PFSK-1 (cell line): Measurements from ENCODE around the gene FSTL4.

ENCODE experiments used
- FOXP2 ChIP-seq: optimal IDR thresholded peaks from 2 replicates; pipeline ENCODE3; 2011; ENCODE audit warnings: borderline replicate concordance, control low read depth, inconsistent platforms; ENCODE audit not compliant: insufficient read depth; ENCODE audit errors: extremely low read length, extremely low read depth
- POLR2AphosphoS5 ChIP-seq: IDR thresholded peaks from 2 replicates; pipeline ENCODE4 v1.6.1; 2012; ENCODE audit warnings: low read depth, mild to moderate bottlenecking, control low read depth, low read length, moderate library complexity
- SIN3A ChIP-seq: IDR thresholded peaks from 2 replicates; pipeline ENCODE4 v1.6.1; 2012; ENCODE audit warnings: mild to moderate bottlenecking, low read length, moderate library complexity, borderline replicate concordance; ENCODE audit not compliant: insufficient read depth
- TAF1 ChIP-seq: IDR thresholded peaks from 2 replicates; pipeline ENCODE4 v1.6.1; 2012; ENCODE audit warnings: low read length, control low read depth, borderline replicate concordance; ENCODE audit not compliant: insufficient read depth
- TF ChIP-seq, protein P1 (sequence below), 2 experiments: IDR thresholded peaks; 2 replicates each; pipeline versions ENCODE4 v1.6.1 to v1.8.0; 2011 to 2012; ENCODE audit warnings: low read depth in 2 of 2, low read length in 2 of 2, control low read depth in 1 of 2, inconsistent platforms in 1 of 2, mild to moderate bottlenecking in 1 of 2, moderate library complexity in 1 of 2; ENCODE audit not compliant: insufficient read depth in 1 of 2

DNA sequence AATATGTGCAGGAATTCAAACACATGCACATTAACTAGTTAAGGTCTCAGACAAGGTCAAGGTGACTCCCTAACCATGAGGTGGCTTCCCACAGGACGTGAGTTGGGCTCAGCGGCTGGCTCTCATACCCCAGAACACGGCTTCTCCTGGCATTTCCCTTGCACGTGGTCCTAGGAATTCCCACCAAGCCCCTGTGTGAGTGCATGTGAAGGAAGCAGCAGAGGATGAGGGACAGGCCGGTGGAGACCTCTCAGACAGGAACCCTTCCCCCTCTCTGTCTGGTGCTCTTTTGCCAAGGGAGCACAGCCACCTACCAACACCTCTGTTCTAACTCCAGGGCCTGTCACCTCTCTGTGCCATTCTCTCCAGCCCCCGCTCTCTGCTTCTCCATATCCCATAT is 271.0 kb downstream of the FSTL4 start:
- TF ChIP-seq TAF1 = no peak
- no peak for TF ChIP-seq POLR2AphosphoS5
- TF ChIP-seq FOXP2 = no peak
- TF ChIP-seq SIN3A = no peak
- TF ChIP-seq, protein P1, sequence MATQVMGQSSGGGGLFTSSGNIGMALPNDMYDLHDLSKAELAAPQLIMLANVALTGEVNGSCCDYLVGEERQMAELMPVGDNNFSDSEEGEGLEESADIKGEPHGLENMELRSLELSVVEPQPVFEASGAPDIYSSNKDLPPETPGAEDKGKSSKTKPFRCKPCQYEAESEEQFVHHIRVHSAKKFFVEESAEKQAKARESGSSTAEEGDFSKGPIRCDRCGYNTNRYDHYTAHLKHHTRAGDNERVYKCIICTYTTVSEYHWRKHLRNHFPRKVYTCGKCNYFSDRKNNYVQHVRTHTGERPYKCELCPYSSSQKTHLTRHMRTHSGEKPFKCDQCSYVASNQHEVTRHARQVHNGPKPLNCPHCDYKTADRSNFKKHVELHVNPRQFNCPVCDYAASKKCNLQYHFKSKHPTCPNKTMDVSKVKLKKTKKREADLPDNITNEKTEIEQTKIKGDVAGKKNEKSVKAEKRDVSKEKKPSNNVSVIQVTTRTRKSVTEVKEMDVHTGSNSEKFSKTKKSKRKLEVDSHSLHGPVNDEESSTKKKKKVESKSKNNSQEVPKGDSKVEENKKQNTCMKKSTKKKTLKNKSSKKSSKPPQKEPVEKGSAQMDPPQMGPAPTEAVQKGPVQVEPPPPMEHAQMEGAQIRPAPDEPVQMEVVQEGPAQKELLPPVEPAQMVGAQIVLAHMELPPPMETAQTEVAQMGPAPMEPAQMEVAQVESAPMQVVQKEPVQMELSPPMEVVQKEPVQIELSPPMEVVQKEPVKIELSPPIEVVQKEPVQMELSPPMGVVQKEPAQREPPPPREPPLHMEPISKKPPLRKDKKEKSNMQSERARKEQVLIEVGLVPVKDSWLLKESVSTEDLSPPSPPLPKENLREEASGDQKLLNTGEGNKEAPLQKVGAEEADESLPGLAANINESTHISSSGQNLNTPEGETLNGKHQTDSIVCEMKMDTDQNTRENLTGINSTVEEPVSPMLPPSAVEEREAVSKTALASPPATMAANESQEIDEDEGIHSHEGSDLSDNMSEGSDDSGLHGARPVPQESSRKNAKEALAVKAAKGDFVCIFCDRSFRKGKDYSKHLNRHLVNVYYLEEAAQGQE (IDR thresholded peaks at IDR 0.05; ENCODE audit: insufficient read depth in 1 of 2, low read depth in 2 of 2, low read length in 2 of 2) = no peak
